HS-5 (cell line): ENCODE results near the gene BPIFB4.
"Not testable (repeated sequence)": the region's sequence is repeated elsewhere in the genome, so short reads cannot be mapped to it uniquely, and the experiment has no call there.

Experiments
- DNase-seq: peaks from one replicate; pipeline ENCODE4 v3.0.0-alpha.2; 2012; ENCODE audit warnings: low read depth

Gene BPIFB4

GRCh38 chr20:33086052-33086722 is 6.7 kb downstream of the BPIFB4 start:
- DNase-seq = no peak

GRCh38 chr20:33091147-33091546 is 11.7 kb downstream of the BPIFB4 start:
- no peak for DNase-seq

- no peak for DNase-seq
Observed at GRCh38 chr20:33091693-33092092, 12.2 kb downstream of the BPIFB4 start.

DNA sequence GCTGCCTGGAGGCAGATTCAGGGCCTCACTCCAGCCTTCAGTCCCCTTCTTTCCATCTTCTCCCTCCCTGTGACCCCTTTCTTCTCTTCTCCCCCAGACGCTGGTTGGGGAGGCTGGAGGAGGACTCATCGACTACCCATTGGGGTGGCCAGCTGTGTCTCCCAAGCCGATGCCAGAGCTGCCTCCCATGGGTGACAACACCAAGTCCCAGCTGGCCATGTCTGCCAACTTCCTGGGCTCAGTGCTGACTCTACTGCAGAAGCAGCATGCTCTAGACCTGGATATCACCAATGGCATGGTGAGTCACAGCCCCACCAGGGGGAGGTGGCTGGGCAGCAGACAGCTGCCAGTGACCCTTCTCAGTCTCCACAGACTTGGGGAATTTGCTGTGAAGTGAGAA is 12.9 kb downstream of the BPIFB4 start:
- no peak for DNase-seq

DNA sequence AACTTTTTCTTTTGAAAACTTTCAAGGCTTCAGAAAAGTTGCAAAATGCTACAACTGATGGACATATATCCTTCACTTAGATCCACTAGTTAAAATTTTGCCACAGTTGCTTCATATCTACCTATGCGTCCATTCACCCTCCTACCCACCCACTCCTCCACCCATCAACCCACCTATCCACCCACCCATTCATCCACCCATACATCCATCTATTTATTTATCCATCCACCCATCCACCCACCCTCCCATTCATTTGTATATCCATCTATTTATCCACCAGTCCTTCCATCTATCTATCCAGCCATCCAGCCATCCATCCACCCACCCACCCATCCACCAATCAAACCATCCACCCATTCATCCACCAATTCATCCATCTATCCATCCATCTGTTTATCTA is 13.6 kb downstream of the BPIFB4 start:
- DNase-seq = no peak

GRCh38 chr20:33093582-33093981 is 14.1 kb downstream of the BPIFB4 start:
- no peak for DNase-seq

GRCh38 chr20:33095249-33095648 is 15.8 kb downstream of the BPIFB4 start:
- DNase-seq = no peak

DNA sequence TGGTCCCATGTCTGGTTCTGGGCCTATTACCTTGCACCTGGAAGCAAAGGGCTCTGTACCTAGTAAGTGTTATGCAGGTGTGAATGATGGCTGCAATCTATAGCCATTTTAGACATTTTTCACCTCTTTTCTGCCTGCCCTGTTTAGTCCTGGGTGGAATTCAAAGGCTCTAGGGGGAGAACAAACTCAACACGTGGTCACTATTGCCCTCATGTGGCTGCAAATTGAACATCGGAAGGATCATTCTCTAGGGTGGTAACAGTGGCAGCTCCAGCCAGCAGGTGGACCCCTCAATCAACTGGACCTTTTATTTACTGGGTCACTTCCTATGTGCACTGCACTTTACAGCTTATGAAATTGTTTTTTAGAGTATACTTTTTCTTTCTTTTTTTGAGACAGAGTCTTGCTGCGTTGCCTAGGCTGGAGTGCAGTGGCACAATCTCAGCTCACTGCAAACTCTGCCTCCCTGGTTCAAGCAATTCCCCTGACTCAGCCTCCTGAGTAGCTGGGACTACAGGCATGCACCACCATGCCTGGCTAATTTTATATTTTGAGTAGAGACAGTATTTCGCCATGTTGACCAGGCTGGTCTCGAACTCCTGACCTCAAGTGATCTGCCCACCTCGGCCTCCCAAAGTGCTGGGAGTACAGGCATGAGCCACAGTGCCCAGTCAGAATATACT is 16.6 kb downstream of the BPIFB4 start:
- DNase-seq = peak; percentile 59

GRCh38 chr20:33097001-33097400 is 17.6 kb downstream of the BPIFB4 start:
- no peak for DNase-seq

GRCh38 chr20:33099843-33100538 is 20.5 kb downstream of the BPIFB4 start:
- no peak for DNase-seq

DNA sequence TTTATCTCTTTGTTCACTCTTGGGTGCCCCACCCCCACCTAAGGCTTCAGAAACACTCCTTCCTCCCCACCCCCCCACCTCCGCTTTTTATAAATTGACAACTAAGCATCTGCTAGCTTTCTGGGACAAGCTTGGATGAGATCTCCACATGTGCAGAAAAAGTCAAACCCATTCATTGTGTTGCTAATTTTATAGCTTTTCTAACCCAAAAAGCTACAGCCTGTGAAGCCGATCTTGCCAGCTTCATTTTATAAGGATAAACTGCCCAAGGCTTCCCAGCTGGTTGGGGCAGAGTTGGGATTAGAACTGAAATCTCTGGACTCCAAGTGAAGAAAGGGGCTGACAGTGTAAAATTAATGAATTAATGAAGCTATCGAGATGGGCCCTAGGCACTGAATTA is 24.1 kb downstream of the BPIFB4 start:
- DNase-seq = no peak

DNA sequence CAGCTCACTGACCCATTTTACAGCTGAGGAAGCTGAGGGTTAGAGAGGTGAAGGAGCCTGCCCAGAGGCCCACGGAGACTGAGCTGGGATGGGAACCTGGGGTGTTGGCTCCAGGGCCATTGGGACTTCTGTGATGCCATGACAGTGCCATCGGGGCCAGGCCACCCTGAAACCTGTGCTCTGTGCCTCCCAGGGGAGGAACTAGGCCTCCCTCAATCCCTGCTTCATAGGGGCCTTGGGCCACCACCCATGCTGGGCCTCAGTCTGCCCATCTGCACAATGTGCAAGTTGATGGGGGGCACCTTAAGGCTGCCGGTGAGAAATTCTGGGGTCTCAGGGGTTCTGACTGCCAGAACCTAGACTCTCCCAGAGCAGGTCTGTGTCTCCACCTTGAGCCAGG is 24.9 kb downstream of the BPIFB4 start:
- DNase-seq = no peak

GRCh38 chr20:33105316-33105924 is 26.0 kb downstream of the BPIFB4 start:
- DNase-seq = no peak

GRCh38 chr20:33106058-33106620 is 26.7 kb downstream of the BPIFB4 start:
- DNase-seq = not testable (repeated sequence)

- no peak for DNase-seq
Observed at GRCh38 chr20:33108661-33109060, 29.2 kb downstream of the BPIFB4 start.

GRCh38 chr20:33110147-33110825 is 30.8 kb downstream of the BPIFB4 start:
- DNase-seq = no peak

DNA sequence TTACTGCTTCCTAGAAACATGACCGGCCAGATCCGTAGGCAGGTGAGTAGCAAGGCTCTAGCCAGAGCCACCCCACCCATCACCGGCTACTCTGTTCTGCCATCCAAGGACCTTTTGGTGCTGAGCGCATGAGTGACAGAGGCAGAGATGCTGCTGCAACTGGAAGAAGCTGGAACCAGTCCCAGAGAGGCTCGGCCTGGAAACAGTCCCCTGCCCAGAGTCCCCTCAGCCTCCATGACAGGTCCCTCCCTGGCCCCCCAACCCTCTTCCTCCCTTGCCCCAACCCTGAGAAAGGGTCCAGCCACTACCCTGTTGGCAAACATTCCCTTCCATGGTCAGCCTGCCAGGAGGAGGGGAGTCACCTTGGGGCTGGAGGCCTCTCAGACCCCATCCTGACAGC is 31.9 kb downstream of the BPIFB4 start:
- DNase-seq = no peak

- no peak for DNase-seq
Observed at GRCh38 chr20:33112547-33113386, 33.3 kb downstream of the BPIFB4 start.

DNA sequence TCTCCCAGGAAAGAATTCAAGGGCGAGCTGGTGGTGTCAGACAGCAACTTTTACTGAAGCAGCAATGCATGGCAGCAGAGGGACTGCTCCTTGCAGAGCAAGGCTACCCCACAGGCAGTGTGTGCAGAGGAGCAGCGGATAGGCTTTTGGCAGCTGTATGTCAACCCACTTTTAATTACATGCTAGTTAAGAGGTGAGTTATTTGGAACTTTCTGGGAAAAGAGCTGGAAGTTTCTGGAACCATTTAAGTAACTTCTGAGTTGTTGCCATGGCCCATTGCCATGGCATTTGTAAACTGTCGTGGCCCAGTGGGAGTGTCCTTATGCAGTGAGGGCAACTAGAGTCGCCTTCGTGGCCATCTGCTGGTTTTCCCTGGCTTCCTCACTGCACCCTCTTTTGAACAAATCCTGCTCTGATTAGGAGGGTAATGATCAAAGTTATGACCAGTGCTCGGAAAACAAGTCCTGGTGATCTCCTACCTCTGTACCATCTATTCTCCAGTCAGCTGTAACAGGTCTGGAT is 34.0 kb downstream of the BPIFB4 start:
- DNase-seq = no peak

GRCh38 chr20:33115501-33115900 is 36.1 kb downstream of the BPIFB4 start:
- not testable (repeated sequence) for DNase-seq
